SKM-1 treated with dmso at 0.1 percent for 144 hours (cell line): ENCODE measurements around the gene SELENOI.
"Not testable (repeated sequence)": the region's sequence is repeated elsewhere in the genome, so short reads cannot be mapped to it uniquely, and the experiment has no call there.

ENCODE experiments used
- DNase-seq: peaks from one replicate; lab custom pipeline; 2025; ENCODE audit not compliant: unreplicated experiment; lab: John Stamatoyannopoulos, UW

SELENOI gene

GRCh38 chr2:26356111-26356510 is 10.2 kb downstream of the SELENOI start:
- DNase-seq: no peak

GRCh38 chr2:26356771-26357170 is 10.8 kb downstream of the SELENOI start:
- no peak for DNase-seq

GRCh38 chr2:26359886-26360473 is 14.0 kb downstream of the SELENOI start:
- no peak for DNase-seq

- no peak for DNase-seq
Observed at GRCh38 chr2:26363323-26363722, 17.4 kb downstream of the SELENOI start.

GRCh38 chr2:26363958-26364357 is 18.0 kb downstream of the SELENOI start:
- DNase-seq: no peak

GRCh38 chr2:26364669-26365068 is 18.7 kb downstream of the SELENOI start:
- no peak for DNase-seq

- DNase-seq: no peak
Observed at GRCh38 chr2:26366957-26367356, 21.0 kb downstream of the SELENOI start.

GRCh38 chr2:26369664-26370063 is 23.7 kb downstream of the SELENOI start:
- DNase-seq: not testable (repeated sequence)

- DNase-seq: not testable (repeated sequence)
Observed at GRCh38 chr2:26370909-26371308, 25.0 kb downstream of the SELENOI start.

GRCh38 chr2:26376799-26377198 is 30.9 kb downstream of the SELENOI start:
- DNase-seq: no peak

- DNase-seq: no peak
Observed at GRCh38 chr2:26380281-26380680, 34.3 kb downstream of the SELENOI start.

- no peak for DNase-seq
Observed at GRCh38 chr2:26382564-26382963, 36.6 kb downstream of the SELENOI start.

- DNase-seq: no peak
Observed at GRCh38 chr2:26384183-26384582, 38.2 kb downstream of the SELENOI start.

GRCh38 chr2:26384597-26384996 is 38.7 kb downstream of the SELENOI start:
- DNase-seq: no peak

GRCh38 chr2:26387189-26387588 is 41.2 kb downstream of the SELENOI start:
- no peak for DNase-seq

GRCh38 chr2:26394694-26395093 is 48.8 kb downstream of the SELENOI start:
- DNase-seq: no peak

GRCh38 chr2:26395394-26395793 is 49.5 kb downstream of the SELENOI start:
- DNase-seq: no peak

GRCh38 chr2:26396734-26397298 is 50.9 kb downstream of the SELENOI start:
- no peak for DNase-seq

GRCh38 chr2:26399771-26400376 is 53.9 kb downstream of the SELENOI start:
- DNase-seq: no peak

- DNase-seq: no peak
Observed at GRCh38 chr2:26400723-26401122, 54.8 kb downstream of the SELENOI start.

GRCh38 chr2:26401739-26402541 is 56.0 kb downstream of the SELENOI start, which contains the start of gene DRC1:
TSS of gene DRC1 (plus strand) at chr2:26401920. CDS start at chr2:26401990, 70 bp downstream.
- DNase-seq: no peak

- no peak for DNase-seq
Observed at GRCh38 chr2:26407526-26407925, 61.6 kb downstream of the SELENOI start.
